H1 (cell line): ENCODE measurements around the gene DCTN2. TPM values are rescaled to one million over a fixed set of nuclear protein-coding genes. Genes with fewer than 3 reads are reported as not detected.
A peak's percentile ranks its signal among the peaks of the same experiment; 100 is the strongest.

Experiments used
- CTCF ChIA-PET: fragments of 300-600 bp; sonication (Branson Sonifier 250); formaldehyde crosslinking; loops from one replicate; lab custom pipeline; 2021; ENCODE audit not compliant: partially characterized antibody; lab: Charles Lee
- POLR2A ChIA-PET: fragments of 300-600 bp; sonication (Branson Sonifier 250); formaldehyde crosslinking; loops from one replicate; lab custom pipeline; 2021; ENCODE audit warnings: inconsistent platforms; ENCODE audit not compliant: partially characterized antibody; lab: Charles Lee
- DNase-seq, 2 experiments: peaks; one replicate each; pipeline versions ENCODE4 v3.0.0 to v3.0.0-alpha.2; 2010 to 2022; ENCODE audit warnings: low spot score in 2 of 2, low read depth in 1 of 2, mixed read lengths in 1 of 2
- FAIRE-seq: peaks from 2 replicates; lab custom pipeline; 2011; peaks lifted over from hg19 to GRCh38; lab: Jason Lieb, UNC
- H2AFZ ChIP-seq: 2 replicates; pipeline ENCODE4 v1.8.1; 2012; ENCODE audit warnings: low read length, inconsistent platforms
- H2AK5ac ChIP-seq: 2 replicates; pipeline ENCODE4 v1.6.1; 2013; ENCODE audit warnings: low read depth, low read length
- H2BK120ac ChIP-seq: replicated peaks from 2 replicates; pipeline ENCODE3; 2013; ENCODE audit warnings: low read depth, low read length, inconsistent platforms
- H2BK12ac ChIP-seq: 2 replicates; pipeline ENCODE4 v1.6.1; 2013; ENCODE audit warnings: low read depth, low read length
- H2BK15ac ChIP-seq: 2 replicates; pipeline ENCODE4 v1.6.1; 2013; ENCODE audit warnings: low read length
- H2BK20ac ChIP-seq: 2 replicates; pipeline ENCODE4 v1.6.1; 2013; ENCODE audit warnings: low read length
- H2BK5ac ChIP-seq: 2 replicates; pipeline ENCODE4 v1.6.1; 2013; ENCODE audit warnings: low read depth, low read length
- H3K14ac ChIP-seq: 2 replicates; pipeline ENCODE4 v1.6.1; 2013; ENCODE audit warnings: inconsistent platforms; ENCODE audit not compliant: insufficient read length
- H3K18ac ChIP-seq: 2 replicates; pipeline ENCODE4 v1.6.1; 2013; ENCODE audit warnings: low read length; ENCODE audit errors: extremely low read depth
- H3K23ac ChIP-seq: 2 replicates; pipeline ENCODE4 v1.6.1; 2013; ENCODE audit warnings: inconsistent platforms; ENCODE audit not compliant: insufficient read length
- H3K23me2 ChIP-seq: 2 replicates; pipeline ENCODE4 v1.6.1; 2013; ENCODE audit warnings: low read depth, low read length
- H3K27ac ChIP-seq: 2 replicates; pipeline ENCODE4 v1.6.1; 2011; ENCODE audit warnings: low read depth, low read length, inconsistent platforms
- H3K27me3 ChIP-seq, 4 experiments: replicated peaks in 1 of 4; 1 replicate in 1 of 4; 2 replicates in 3 of 4; pipeline versions ENCODE4 v1.6.1 to v1.8.1; 2011 to 2013; ENCODE audit warnings: low read length in 3 of 4, mild to moderate bottlenecking in 3 of 4, inconsistent platforms in 2 of 4, mixed read lengths in 2 of 4, moderate library complexity in 1 of 4; ENCODE audit not compliant: control insufficient read depth in 3 of 4, insufficient read depth in 3 of 4; ENCODE audit errors: extremely low read depth in 1 of 4
- H3K36me3 ChIP-seq, 4 experiments: 2 replicates each; pipeline versions ENCODE4 v1.6.1 to v1.8.1; 2011 to 2013; ENCODE audit warnings: mild to moderate bottlenecking in 4 of 4, low read length in 3 of 4, moderate library complexity in 2 of 4, control low read depth in 1 of 4, inconsistent platforms in 1 of 4; ENCODE audit not compliant: insufficient read depth in 4 of 4, control insufficient read depth in 2 of 4
- H3K4ac ChIP-seq: replicated peaks from 2 replicates; pipeline ENCODE3; 2013; ENCODE audit warnings: low read length, low read depth, mixed read lengths, inconsistent platforms; ENCODE audit not compliant: insufficient read length
- H3K4me1 ChIP-seq, 4 experiments: replicated peaks in 1 of 4; 1 replicate in 1 of 4; 2 replicates in 3 of 4; pipeline versions ENCODE4 v1.6.1 to v1.8.1; 2011 to 2013; ENCODE audit warnings: low read length in 3 of 4, inconsistent platforms in 2 of 4, mixed read lengths in 1 of 4; ENCODE audit not compliant: insufficient read depth in 4 of 4, control insufficient read depth in 3 of 4
- H3K4me2 ChIP-seq, 2 experiments: 2 replicates each; pipeline versions ENCODE4 v1.6.1 to v1.8.1; 2011 to 2013; ENCODE audit warnings: low read depth in 2 of 2, low read length in 2 of 2, control low read depth in 1 of 2, inconsistent platforms in 1 of 2, mild to moderate bottlenecking in 1 of 2; ENCODE audit not compliant: insufficient read depth in 1 of 2
- H3K4me3 ChIP-seq, 4 experiments: fragments of 200-600, 300-600 bp in 1 of 4; sonication (generic), shearing (Covaris generic), sonication (Bioruptor Twin) in 1 of 4; 2 replicates each; pipeline versions ENCODE4 v1.5.1 to v1.8.1; 2011 to 2016; ENCODE audit warnings: low read length in 4 of 4, low read depth in 3 of 4, control low read depth in 2 of 4, inconsistent platforms in 2 of 4, mild to moderate bottlenecking in 2 of 4, mixed read lengths in 1 of 4, moderate library complexity in 1 of 4; ENCODE audit not compliant: insufficient read depth in 2 of 4; ENCODE audit errors: extremely low read depth in 1 of 4
- H3K56ac ChIP-seq: replicated peaks from 2 replicates; pipeline ENCODE3; 2013; ENCODE audit warnings: low read depth, mild to moderate bottlenecking, mixed read lengths, low read length, inconsistent platforms; ENCODE audit not compliant: insufficient read length
- H3K79me1 ChIP-seq: 2 replicates; pipeline ENCODE4 v1.6.1; 2013; ENCODE audit warnings: low read depth, low read length, control low read depth
- H3K79me2 ChIP-seq, 2 experiments: 2 replicates each; pipeline versions ENCODE4 v1.6.1 to v1.8.1; 2012 to 2013; ENCODE audit warnings: low read length in 2 of 2, mild to moderate bottlenecking in 2 of 2, inconsistent platforms in 1 of 2; ENCODE audit not compliant: insufficient read depth in 2 of 2, control insufficient read depth in 1 of 2
- H3K9ac ChIP-seq, 4 experiments: replicated peaks in 1 of 4; 1 replicate in 1 of 4; 2 replicates in 3 of 4; pipeline versions ENCODE4 v1.6.1 to v1.8.1; 2011 to 2013; ENCODE audit warnings: low read depth in 3 of 4, low read length in 3 of 4, control low read depth in 2 of 4, mild to moderate bottlenecking in 2 of 4, moderate library complexity in 2 of 4, inconsistent platforms in 1 of 4; ENCODE audit errors: extremely low read depth in 1 of 4
- H3K9me3 ChIP-seq, 2 experiments: 2 replicates each; pipeline versions ENCODE4 v1.6.1 to v1.8.1; 2012 to 2013; ENCODE audit warnings: mild to moderate bottlenecking in 2 of 2, moderate library complexity in 2 of 2, control low read depth in 1 of 2, inconsistent platforms in 1 of 2, low read depth in 1 of 2, low read length in 1 of 2, mixed read lengths in 1 of 2; ENCODE audit not compliant: insufficient read depth in 2 of 2
- H4K20me1 ChIP-seq, 2 experiments: replicated peaks in 1 of 2; 2 replicates each; pipeline versions ENCODE3 to v1.8.1; 2011 to 2013; ENCODE audit warnings: inconsistent platforms in 2 of 2, low read length in 2 of 2, mild to moderate bottlenecking in 1 of 2; ENCODE audit not compliant: insufficient read depth in 2 of 2, control insufficient read depth in 1 of 2
- H4K5ac ChIP-seq: 2 replicates; pipeline ENCODE4 v1.6.1; 2013; ENCODE audit warnings: low read length, low read depth, mixed read lengths, inconsistent platforms; ENCODE audit not compliant: insufficient read length
- H4K8ac ChIP-seq: 2 replicates; pipeline ENCODE4 v1.8.0; 2013; ENCODE audit warnings: mild to moderate bottlenecking, moderate library complexity, low read length, inconsistent platforms; ENCODE audit not compliant: insufficient read depth; ENCODE audit errors: extremely low read depth
- H4K91ac ChIP-seq: replicated peaks from 2 replicates; pipeline ENCODE3; 2013; ENCODE audit warnings: low read length, mixed read lengths, inconsistent platforms; ENCODE audit not compliant: insufficient read length
- ASH2L ChIP-seq: fragments of 200-600, 300-600 bp; sonication (generic); IDR thresholded peaks from one replicate; pipeline ENCODE4 v1.7.1; 2017; ENCODE audit warnings: low read length
- CHD1 ChIP-seq: IDR thresholded peaks from 2 replicates; pipeline ENCODE4 v1.6.1; 2012; ENCODE audit warnings: low read depth, low read length, improper control_type of control experiment
- EGR1 ChIP-seq: IDR thresholded peaks from 2 replicates; pipeline ENCODE4 v1.6.1; 2011; ENCODE audit warnings: low read depth, low read length, borderline replicate concordance
- PHF8 ChIP-seq: fragments of 200-600 bp; sonication (generic); conservative IDR thresholded peaks from 2 replicates; pipeline ENCODE4 v1.7.1; 2012; ENCODE audit warnings: low read depth, mild to moderate bottlenecking, inconsistent platforms, low read length, moderate library complexity
- RNF2 ChIP-seq: fragments of 200-900, 300-1000 bp; sonication (generic); IDR thresholded peaks from 2 replicates; pipeline ENCODE4 v1.7.1; 2016; ENCODE audit warnings: borderline replicate concordance, low read depth, mild to moderate bottlenecking, antibody characterized with exemption, low read length; ENCODE audit not compliant: poor library complexity, severe bottlenecking; ENCODE audit errors: missing control alignments
- SAP30 ChIP-seq: fragments of 300-600 bp; sonication (generic); IDR thresholded peaks from 2 replicates; pipeline ENCODE4 v1.7.1; 2012; ENCODE audit warnings: low read length, moderate library complexity, mild to moderate bottlenecking, inconsistent platforms; ENCODE audit not compliant: insufficient read depth, insufficient replicate concordance
- SIN3A ChIP-seq, 2 experiments: IDR thresholded peaks in 1 of 2; conservative IDR thresholded peaks in 1 of 2; 2 replicates each; pipeline ENCODE4 v1.6.1; 2011 to 2012; ENCODE audit warnings: low read length in 2 of 2, improper control_type of control experiment in 1 of 2, low read depth in 1 of 2, mild to moderate bottlenecking in 1 of 2
- SP1 ChIP-seq: IDR thresholded peaks from 2 replicates; pipeline ENCODE4 v1.6.1; 2011; ENCODE audit warnings: low read depth, low read length
- SUZ12 ChIP-seq: fragments of 200-600 bp; sonication (generic); IDR thresholded peaks from 2 replicates; pipeline ENCODE4 v1.6.1; 2012; ENCODE audit warnings: mild to moderate bottlenecking, inconsistent platforms, low read length, moderate library complexity, mixed read lengths
- WGBS, 2 experiments: shearing (Covaris generic) in 1 of 2; methylation state at CpG; one replicate each; pipeline versions ENCODE4 v1.1.6 to v1.1.7; 2013 to 2015; ENCODE audit warnings: low lambda C conversion rate in 2 of 2, mixed read lengths in 2 of 2, inconsistent platforms in 1 of 2, low coverage in 1 of 2, missing lambda C conversion rate in 1 of 2; ENCODE audit not compliant: insufficient replicate concordance in 2 of 2, insufficient coverage in 1 of 2, insufficient read length in 1 of 2; ENCODE audit errors: extremely low coverage in 1 of 2, missing lambda C conversion rate in 1 of 2; 5-methylcytosine and 5-hydroxymethylcytosine counted together
- polyA plus RNA-seq, 7 experiments: library from polyadenylated mRNA; depleted of rRNA in 3 of 7; stranded (reverse) in 5 of 7; unstranded in 2 of 7; fragments of >200 nt in 5 of 7; fragments of 200-250 nt in 2 of 7; gene quantifications; 1 replicate in 5 of 7; 2 replicates in 1 of 7; 4 replicates in 1 of 7; pipeline versions ENCODE4 v1.2.1 to v1.2.3, GENCODE V29; 2011 to 2013; ENCODE audit warnings: missing spikeins in 2 of 7, mixed read lengths in 2 of 7
- total RNA-seq: library from RNA; stranded (reverse); fragmentation: NEBNext Ultra II Directional; extraction: Animal tissue kit (Norgen Biotek cat#: 25700); gene quantifications from 2 replicates; pipeline ENCODE4 v1.2.1, GENCODE V29; 2021

DCTN2 gene
- total and polyA plus RNA-seq, 2 of the 8 experiments (the other 6 are each of a cell fraction or from before 2014, with no cell fraction given): 90.3 to 91.9 TPM

GRCh38 chr12:57522887-57523705 is 23.9 kb downstream of the DCTN2 start:
- FAIRE-seq: no peak
- no peak overlapping the region for H2BK15ac ChIP-seq
- peak; percentile 53 for TF ChIP-seq ASH2L
- TF ChIP-seq RNF2: no peak
- peak in 1 of 2 experiments; percentile 83; a peak in 2 of 4 replicates for TF ChIP-seq SIN3A (conservative IDR thresholded peaks at IDR 0.05 in 1 of 2, IDR thresholded peaks at IDR 0.05 in 1 of 2; ENCODE audit: low read depth in 1 of 2, low read length in 2 of 2)
- TF ChIP-seq SUZ12: no peak
- TF ChIP-seq PHF8: peak; percentile 61; the same call in 1 of the 2 replicates
- peak; percentile 55 for TF ChIP-seq SAP30
- TF ChIP-seq SP1: 0 out of 2 replicates have a peak, but pooled peaks have one; percentile 7
- 0 out of 2 replicates have a peak, but pooled peaks have one; percentile 4 for TF ChIP-seq EGR1
- no peak for TF ChIP-seq CHD1

More at GRCh38 chr12:57522887-57523705, 23.9 kb downstream of the DCTN2 start:
- Histone ChIP-seq H3K56ac (peak overlapping the region; percentile 42), H2BK20ac (no peak overlapping the region), H3K4me2 (peak overlapping the region; percentile 81 to 91), H3K9me3 (no peaks in the 10 kb centered on the region), H2BK12ac (no peak overlapping the region), H3K9ac (peak overlapping the region in 3 of 4 experiments; percentile 1 to 55 (median 48); a peak in 6 of 7 replicates), H4K20me1 (peaks cover 7 to 18% of the 10 kb centered on the region in 2 experiments), H4K91ac (no peak overlapping the region), H3K4ac (peak overlapping the region; percentile 84), H3K23ac (no peak overlapping the region), H2AFZ (no peak overlapping the region), H3K23me2 (peaks cover 19% of the 10 kb centered on the region), H3K79me1 (no peaks in the 10 kb centered on the region; the same call in 1 of the 2 replicates), H4K8ac (peak overlapping the region; percentile 7; the same call in 1 of the 2 replicates), H3K4me1 (peaks cover 8 to 24% (median 14%) of the 10 kb centered on the region in 4 experiments), H2BK120ac (peak overlapping the region; percentile 15), H2AK5ac (0 out of 2 replicates have a peak overlapping the region, but pooled peaks have one; percentile 2), H2BK5ac (peak overlapping the region; percentile 61; the same call in 1 of the 2 replicates), H3K79me2 (peaks cover 0 to 24% of the 10 kb centered on the region in 2 experiments; a peak in 2 of 4 replicates), H3K27ac (no peak overlapping the region; the same call in 1 of the 2 replicates), H3K36me3 (peaks cover under 1 to 30% (median 4%) of the 10 kb centered on the region in 4 experiments; a peak in 6 of 8 replicates), H4K5ac (peak overlapping the region; percentile 8), H3K14ac (no peak overlapping the region), H3K4me3 (peak overlapping the region; percentile 58 to 95 (median 83)), H3K18ac (peak overlapping the region; percentile 83), H3K27me3 (no peaks in the 10 kb centered on the region)
- WGBS, 2 experiments: 6% methylated on average over 12 of the region's 38 CpGs; no CpG with 5 or more reads in 1 of the 2 experiments
- ChIA-PET CTCF (interaction anchor here (0.9 to 4.8 kb wide), 6 partner anchors 9 to 67 kb away, joined by 3 to 29 read pairs (median 5); partner anchors contain the start of gene INHBE), POLR2A (interaction anchor here (0.8 to 4.5 kb wide), 15 partner anchors 9 to 214 kb away, joined by 3 to 26 read pairs (median 6); partner anchors contain the start of genes DCTN2 and INHBE)
- peak in 1 of 2 experiments; percentile 65 for DNase-seq
